Measurements from ENCODE around the gene ACHE.
"Not testable (repeated sequence)": the region's sequence is repeated elsewhere in the genome, so short reads cannot be mapped to it uniquely, and the experiment has no call there.

DNA sequence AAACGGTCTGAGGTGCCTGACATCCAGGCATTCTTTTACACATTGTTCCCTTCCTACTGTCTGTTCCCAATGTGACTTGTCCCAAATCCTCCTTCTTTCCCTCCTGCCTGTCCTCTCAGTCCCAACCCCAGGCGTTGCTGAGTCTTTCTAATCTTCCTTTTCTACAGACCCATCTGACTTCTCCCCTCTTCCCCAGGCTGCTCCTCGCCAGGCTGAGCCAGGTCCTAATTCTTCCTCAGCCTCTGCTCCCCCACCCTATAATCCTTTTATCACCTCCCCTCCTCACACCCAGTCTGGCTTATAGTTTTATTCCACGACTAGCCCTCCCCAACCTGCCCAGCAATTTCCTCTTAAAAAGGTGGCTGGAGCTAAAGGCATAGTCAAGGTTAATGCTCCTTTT is 27.9 kb upstream of the ACHE start:
- TF ChIP-seq CTCF (IDR thresholded peaks at IDR 0.05); POLR2A (IDR thresholded peaks at IDR 0.05; ENCODE audit: low read depth): not testable (repeated sequence)
